H1 (cell line): ENCODE data around the gene CLIC3. TPM values are rescaled to one million over a fixed set of nuclear protein-coding genes. Genes with fewer than 3 reads are reported as not detected.

Experiments
- CTCF ChIA-PET: fragments of 300-600 bp; sonication (Branson Sonifier 250); formaldehyde crosslinking; loops from one replicate; lab custom pipeline; 2021; ENCODE audit not compliant: partially characterized antibody; lab: Charles Lee
- POLR2A ChIA-PET: fragments of 300-600 bp; sonication (Branson Sonifier 250); formaldehyde crosslinking; loops from one replicate; lab custom pipeline; 2021; ENCODE audit warnings: inconsistent platforms; ENCODE audit not compliant: partially characterized antibody; lab: Charles Lee
- DNase-seq, 2 experiments: peaks; one replicate each; pipeline versions ENCODE4 v3.0.0 to v3.0.0-alpha.2; 2010 to 2022; ENCODE audit warnings: low spot score in 2 of 2, low read depth in 1 of 2, mixed read lengths in 1 of 2
- FAIRE-seq: peaks from 2 replicates; lab custom pipeline; 2011; peaks lifted over from hg19 to GRCh38; lab: Jason Lieb, UNC
- H2AFZ ChIP-seq: 2 replicates; pipeline ENCODE4 v1.8.1; 2012; ENCODE audit warnings: low read length, inconsistent platforms
- H2AK5ac ChIP-seq: 2 replicates; pipeline ENCODE4 v1.6.1; 2013; ENCODE audit warnings: low read depth, low read length
- H2BK120ac ChIP-seq: replicated peaks from 2 replicates; pipeline ENCODE3; 2013; ENCODE audit warnings: low read depth, low read length, inconsistent platforms
- H2BK12ac ChIP-seq: 2 replicates; pipeline ENCODE4 v1.6.1; 2013; ENCODE audit warnings: low read depth, low read length
- H2BK15ac ChIP-seq: 2 replicates; pipeline ENCODE4 v1.6.1; 2013; ENCODE audit warnings: low read length
- H2BK20ac ChIP-seq: 2 replicates; pipeline ENCODE4 v1.6.1; 2013; ENCODE audit warnings: low read length
- H2BK5ac ChIP-seq: 2 replicates; pipeline ENCODE4 v1.6.1; 2013; ENCODE audit warnings: low read depth, low read length
- H3K14ac ChIP-seq: 2 replicates; pipeline ENCODE4 v1.6.1; 2013; ENCODE audit warnings: inconsistent platforms; ENCODE audit not compliant: insufficient read length
- H3K18ac ChIP-seq: 2 replicates; pipeline ENCODE4 v1.6.1; 2013; ENCODE audit warnings: low read length; ENCODE audit errors: extremely low read depth
- H3K23ac ChIP-seq: 2 replicates; pipeline ENCODE4 v1.6.1; 2013; ENCODE audit warnings: inconsistent platforms; ENCODE audit not compliant: insufficient read length
- H3K23me2 ChIP-seq: 2 replicates; pipeline ENCODE4 v1.6.1; 2013; ENCODE audit warnings: low read depth, low read length
- H3K27ac ChIP-seq: 2 replicates; pipeline ENCODE4 v1.6.1; 2011; ENCODE audit warnings: low read depth, low read length, inconsistent platforms
- H3K27me3 ChIP-seq, 4 experiments: replicated peaks in 1 of 4; 1 replicate in 1 of 4; 2 replicates in 3 of 4; pipeline versions ENCODE4 v1.6.1 to v1.8.1; 2011 to 2013; ENCODE audit warnings: low read length in 3 of 4, mild to moderate bottlenecking in 3 of 4, inconsistent platforms in 2 of 4, mixed read lengths in 2 of 4, moderate library complexity in 1 of 4; ENCODE audit not compliant: control insufficient read depth in 3 of 4, insufficient read depth in 3 of 4; ENCODE audit errors: extremely low read depth in 1 of 4
- H3K36me3 ChIP-seq, 4 experiments: 2 replicates each; pipeline versions ENCODE4 v1.6.1 to v1.8.1; 2011 to 2013; ENCODE audit warnings: mild to moderate bottlenecking in 4 of 4, low read length in 3 of 4, moderate library complexity in 2 of 4, control low read depth in 1 of 4, inconsistent platforms in 1 of 4; ENCODE audit not compliant: insufficient read depth in 4 of 4, control insufficient read depth in 2 of 4
- H3K4ac ChIP-seq: replicated peaks from 2 replicates; pipeline ENCODE3; 2013; ENCODE audit warnings: low read length, low read depth, mixed read lengths, inconsistent platforms; ENCODE audit not compliant: insufficient read length
- H3K4me1 ChIP-seq, 4 experiments: replicated peaks in 1 of 4; 1 replicate in 1 of 4; 2 replicates in 3 of 4; pipeline versions ENCODE4 v1.6.1 to v1.8.1; 2011 to 2013; ENCODE audit warnings: low read length in 3 of 4, inconsistent platforms in 2 of 4, mixed read lengths in 1 of 4; ENCODE audit not compliant: insufficient read depth in 4 of 4, control insufficient read depth in 3 of 4
- H3K4me2 ChIP-seq, 2 experiments: 2 replicates each; pipeline versions ENCODE4 v1.6.1 to v1.8.1; 2011 to 2013; ENCODE audit warnings: low read depth in 2 of 2, low read length in 2 of 2, control low read depth in 1 of 2, inconsistent platforms in 1 of 2, mild to moderate bottlenecking in 1 of 2; ENCODE audit not compliant: insufficient read depth in 1 of 2
- H3K4me3 ChIP-seq, 4 experiments: fragments of 200-600, 300-600 bp in 1 of 4; sonication (generic), shearing (Covaris generic), sonication (Bioruptor Twin) in 1 of 4; 2 replicates each; pipeline versions ENCODE4 v1.5.1 to v1.8.1; 2011 to 2016; ENCODE audit warnings: low read length in 4 of 4, low read depth in 3 of 4, control low read depth in 2 of 4, inconsistent platforms in 2 of 4, mild to moderate bottlenecking in 2 of 4, mixed read lengths in 1 of 4, moderate library complexity in 1 of 4; ENCODE audit not compliant: insufficient read depth in 2 of 4; ENCODE audit errors: extremely low read depth in 1 of 4
- H3K56ac ChIP-seq: replicated peaks from 2 replicates; pipeline ENCODE3; 2013; ENCODE audit warnings: low read depth, mild to moderate bottlenecking, mixed read lengths, low read length, inconsistent platforms; ENCODE audit not compliant: insufficient read length
- H3K79me1 ChIP-seq: 2 replicates; pipeline ENCODE4 v1.6.1; 2013; ENCODE audit warnings: low read depth, low read length, control low read depth
- H3K79me2 ChIP-seq, 2 experiments: 2 replicates each; pipeline versions ENCODE4 v1.6.1 to v1.8.1; 2012 to 2013; ENCODE audit warnings: low read length in 2 of 2, mild to moderate bottlenecking in 2 of 2, inconsistent platforms in 1 of 2; ENCODE audit not compliant: insufficient read depth in 2 of 2, control insufficient read depth in 1 of 2
- H3K9ac ChIP-seq, 4 experiments: replicated peaks in 1 of 4; 1 replicate in 1 of 4; 2 replicates in 3 of 4; pipeline versions ENCODE4 v1.6.1 to v1.8.1; 2011 to 2013; ENCODE audit warnings: low read depth in 3 of 4, low read length in 3 of 4, control low read depth in 2 of 4, mild to moderate bottlenecking in 2 of 4, moderate library complexity in 2 of 4, inconsistent platforms in 1 of 4; ENCODE audit errors: extremely low read depth in 1 of 4
- H3K9me3 ChIP-seq, 2 experiments: 2 replicates each; pipeline versions ENCODE4 v1.6.1 to v1.8.1; 2012 to 2013; ENCODE audit warnings: mild to moderate bottlenecking in 2 of 2, moderate library complexity in 2 of 2, control low read depth in 1 of 2, inconsistent platforms in 1 of 2, low read depth in 1 of 2, low read length in 1 of 2, mixed read lengths in 1 of 2; ENCODE audit not compliant: insufficient read depth in 2 of 2
- H4K20me1 ChIP-seq, 2 experiments: replicated peaks in 1 of 2; 2 replicates each; pipeline versions ENCODE3 to v1.8.1; 2011 to 2013; ENCODE audit warnings: inconsistent platforms in 2 of 2, low read length in 2 of 2, mild to moderate bottlenecking in 1 of 2; ENCODE audit not compliant: insufficient read depth in 2 of 2, control insufficient read depth in 1 of 2
- H4K5ac ChIP-seq: 2 replicates; pipeline ENCODE4 v1.6.1; 2013; ENCODE audit warnings: low read length, low read depth, mixed read lengths, inconsistent platforms; ENCODE audit not compliant: insufficient read length
- H4K8ac ChIP-seq: 2 replicates; pipeline ENCODE4 v1.8.0; 2013; ENCODE audit warnings: mild to moderate bottlenecking, moderate library complexity, low read length, inconsistent platforms; ENCODE audit not compliant: insufficient read depth; ENCODE audit errors: extremely low read depth
- H4K91ac ChIP-seq: replicated peaks from 2 replicates; pipeline ENCODE3; 2013; ENCODE audit warnings: low read length, mixed read lengths, inconsistent platforms; ENCODE audit not compliant: insufficient read length
- EGR1 ChIP-seq: IDR thresholded peaks from 2 replicates; pipeline ENCODE4 v1.6.1; 2011; ENCODE audit warnings: low read depth, low read length, borderline replicate concordance
- JUND ChIP-seq: IDR thresholded peaks from 2 replicates; pipeline ENCODE4 v1.6.1; 2011; ENCODE audit warnings: mild to moderate bottlenecking, improper control_type of control experiment, low read length
- POLR2A ChIP-seq, 2 experiments: IDR thresholded peaks; 1 replicate in 1 of 2; 2 replicates in 1 of 2; pipeline ENCODE4 v1.6.1; 2011; ENCODE audit warnings: low read depth in 2 of 2, low read length in 2 of 2, mild to moderate bottlenecking in 2 of 2; ENCODE audit errors: control extremely low read depth in 1 of 2
- POLR2AphosphoS5 ChIP-seq: IDR thresholded peaks from 2 replicates; pipeline ENCODE4 v1.6.1; 2011; ENCODE audit warnings: low read depth, low read length
- RAD21 ChIP-seq, 2 experiments: IDR thresholded peaks in 1 of 2; conservative IDR thresholded peaks in 1 of 2; 2 replicates each; pipeline ENCODE4 v1.6.1; 2011; ENCODE audit warnings: low read depth in 2 of 2, low read length in 2 of 2, improper control_type of control experiment in 1 of 2, inconsistent platforms in 1 of 2, mild to moderate bottlenecking in 1 of 2, moderate library complexity in 1 of 2
- RBBP5 ChIP-seq: IDR thresholded peaks from 2 replicates; pipeline ENCODE4 v1.7.1; 2012; ENCODE audit warnings: low read depth, mild to moderate bottlenecking, inconsistent platforms, low read length, moderate library complexity, borderline replicate concordance
- RFX5 ChIP-seq: IDR thresholded peaks from 2 replicates; pipeline ENCODE4 v1.6.1; 2011; ENCODE audit warnings: low read depth, low read length, improper control_type of control experiment, borderline replicate concordance
- SIN3A ChIP-seq, 2 experiments: IDR thresholded peaks in 1 of 2; conservative IDR thresholded peaks in 1 of 2; 2 replicates each; pipeline ENCODE4 v1.6.1; 2011 to 2012; ENCODE audit warnings: low read length in 2 of 2, improper control_type of control experiment in 1 of 2, low read depth in 1 of 2, mild to moderate bottlenecking in 1 of 2
- SRF ChIP-seq: IDR thresholded peaks from 2 replicates; pipeline ENCODE4 v1.6.1; 2011; ENCODE audit warnings: mild to moderate bottlenecking, low read depth, low read length, moderate library complexity
- SUZ12 ChIP-seq: fragments of 200-600 bp; sonication (generic); IDR thresholded peaks from 2 replicates; pipeline ENCODE4 v1.6.1; 2012; ENCODE audit warnings: mild to moderate bottlenecking, inconsistent platforms, low read length, moderate library complexity, mixed read lengths
- TEAD4 ChIP-seq: IDR thresholded peaks from 2 replicates; pipeline ENCODE4 v1.6.1; 2012; ENCODE audit warnings: low read depth, low read length, inconsistent platforms, mixed read lengths
- ZNF274 ChIP-seq: IDR thresholded peaks from 2 replicates; pipeline ENCODE4 v1.7.0; 2012; ENCODE audit warnings: low read length, borderline replicate concordance; ENCODE audit errors: extremely low read depth
- WGBS, 2 experiments: shearing (Covaris generic) in 1 of 2; methylation state at CpG; one replicate each; pipeline versions ENCODE4 v1.1.6 to v1.1.7; 2013 to 2015; ENCODE audit warnings: low lambda C conversion rate in 2 of 2, mixed read lengths in 2 of 2, inconsistent platforms in 1 of 2, low coverage in 1 of 2, missing lambda C conversion rate in 1 of 2; ENCODE audit not compliant: insufficient replicate concordance in 2 of 2, insufficient coverage in 1 of 2, insufficient read length in 1 of 2; ENCODE audit errors: extremely low coverage in 1 of 2, missing lambda C conversion rate in 1 of 2; 5-methylcytosine and 5-hydroxymethylcytosine counted together
- polyA plus RNA-seq, 7 experiments: library from polyadenylated mRNA; depleted of rRNA in 3 of 7; stranded (reverse) in 5 of 7; unstranded in 2 of 7; fragments of >200 nt in 5 of 7; fragments of 200-250 nt in 2 of 7; gene quantifications; 1 replicate in 5 of 7; 2 replicates in 1 of 7; 4 replicates in 1 of 7; pipeline versions ENCODE4 v1.2.1 to v1.2.3, GENCODE V29; 2011 to 2013; ENCODE audit warnings: missing spikeins in 2 of 7, mixed read lengths in 2 of 7
- total RNA-seq: library from RNA; stranded (reverse); fragmentation: NEBNext Ultra II Directional; extraction: Animal tissue kit (Norgen Biotek cat#: 25700); gene quantifications from 2 replicates; pipeline ENCODE4 v1.2.1, GENCODE V29; 2021
- TF ChIP-seq, protein P1 (sequence below): IDR thresholded peaks from 2 replicates; pipeline ENCODE4 v1.6.1; 2012; ENCODE audit warnings: inconsistent platforms

CLIC3 gene
- total and polyA plus RNA-seq, 2 of the 8 experiments (the other 6 are each of a cell fraction or from before 2014, with no cell fraction given) = 0.12 TPM; not detected in 1

DNA sequence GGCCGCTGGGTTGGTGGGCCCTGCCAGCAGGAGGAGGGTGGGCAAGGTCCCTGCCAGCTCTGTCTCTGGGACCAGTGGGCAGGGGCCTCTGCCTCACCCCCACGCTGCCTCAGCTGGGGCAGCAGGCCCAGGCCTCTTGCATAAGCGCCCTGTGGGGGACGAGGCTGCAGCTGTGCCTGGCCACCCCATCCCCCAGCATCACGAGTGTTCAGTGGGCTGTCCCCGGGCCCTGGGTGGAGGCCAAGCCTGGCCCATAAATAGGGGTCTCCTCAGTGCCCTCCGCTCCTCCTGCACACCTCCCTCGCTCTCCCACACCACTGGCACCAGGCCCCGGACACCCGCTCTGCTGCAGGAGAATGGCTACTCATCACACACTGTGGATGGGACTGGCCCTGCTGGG, 19.1 kb downstream of the CLIC3 start, which contains the start of gene PTGDS:
Gene PTGDS, plus strand, starts transcription at position 282 of the 400 bp plus-strand sequence. Its CDS starts 75 bp downstream, at position 357.
- DNase-seq (no peak), FAIRE-seq (no peak)
- H2AK5ac ChIP-seq = peak within 1 kb of the TSS; percentile 39; the same call in 1 of the 2 replicates
- no peak within 1 kb of the TSS for H3K14ac ChIP-seq
- H4K5ac ChIP-seq = no peak within 1 kb of the TSS
- ChIA-PET CTCF (interaction anchor here (0.6 to 5.6 kb wide), 11 partner anchors 9 to 128 kb away, joined by 3 to 45 read pairs (median 18); partner anchors contain the start of genes ABCA2, CLIC3 and PAXX), POLR2A (no interaction called here)
- H2BK20ac ChIP-seq = no peak within 1 kb of the TSS
- H3K18ac ChIP-seq = peak within 1 kb of the TSS; percentile 78
- no peaks in the 10 kb centered on the region for H3K79me1 ChIP-seq
- H3K9ac ChIP-seq = peak within 1 kb of the TSS in 1 of 4 experiments; percentile 34; a peak in 2 of 7 replicates
- H3K27me3 ChIP-seq = peaks cover 0 to 5% (median 2%) of the 10 kb centered on the region in 4 experiments; a peak in 2 of 7 replicates
- H3K23me2 ChIP-seq = peaks cover 8% of the 10 kb centered on the region; the same call in 1 of the 2 replicates
- peak within 1 kb of the TSS; percentile 43 to 73 (median 52) for H3K4me3 ChIP-seq
- H2BK5ac ChIP-seq = no peak within 1 kb of the TSS; the same call in 1 of the 2 replicates
- peaks cover 0 to 12% (median 5%) of the 10 kb centered on the region in 4 experiments; a peak in 5 of 7 replicates for H3K4me1 ChIP-seq
- WGBS, 2 experiments = 87% methylated on average over 9 of the region's 10 CpGs; no CpG with 5 or more reads in 1 of the 2 experiments
- no peak within 1 kb of the TSS for H3K56ac ChIP-seq
- peak within 1 kb of the TSS; percentile 69 to 91 for H3K4me2 ChIP-seq
- H3K9me3 ChIP-seq = no peaks in the 10 kb centered on the region
- no peak within 1 kb of the TSS for H2BK15ac ChIP-seq
- no peak within 1 kb of the TSS for H3K23ac ChIP-seq
- peak within 1 kb of the TSS; percentile 54 for H4K91ac ChIP-seq
- peak within 1 kb of the TSS; percentile 25 for H4K8ac ChIP-seq
- H3K27ac ChIP-seq = no peak within 1 kb of the TSS
- H3K79me2 ChIP-seq = no peaks in the 10 kb centered on the region
- peak within 1 kb of the TSS; percentile 80; the same call in 1 of the 2 replicates for H2BK12ac ChIP-seq
- H4K20me1 ChIP-seq = peaks cover 0 to 2% of the 10 kb centered on the region in 2 experiments
- no peaks in the 10 kb centered on the region for H3K36me3 ChIP-seq
- peak within 1 kb of the TSS; percentile 38 for H3K4ac ChIP-seq
- no peak within 1 kb of the TSS for H2AFZ ChIP-seq
- peak within 1 kb of the TSS; percentile 33 for H2BK120ac ChIP-seq
- TF ChIP-seq ZNF274 (no peak), SRF (no peak), SIN3A (conservative IDR thresholded peaks at IDR 0.05 in 1 of 2, IDR thresholded peaks at IDR 0.05 in 1 of 2; ENCODE audit: low read depth in 1 of 2, low read length in 2 of 2) (no peak), JUND (no peak), EGR1 (no peak), RAD21 (IDR thresholded peaks at IDR 0.05 in 1 of 2, conservative IDR thresholded peaks at IDR 0.05 in 1 of 2; ENCODE audit: low read depth in 2 of 2, low read length in 2 of 2) (no peak), TEAD4 (no peak), RFX5 (no peak), SUZ12 (no peak), POLR2AphosphoS5 (no peak), POLR2A (IDR thresholded peaks at IDR 0.05; ENCODE audit: control extremely low read depth in 1 of 2, low read depth in 2 of 2, low read length in 2 of 2) (no peak), RBBP5 (no peak)
- TF ChIP-seq, protein P1, sequence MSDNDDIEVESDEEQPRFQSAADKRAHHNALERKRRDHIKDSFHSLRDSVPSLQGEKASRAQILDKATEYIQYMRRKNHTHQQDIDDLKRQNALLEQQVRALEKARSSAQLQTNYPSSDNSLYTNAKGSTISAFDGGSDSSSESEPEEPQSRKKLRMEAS = no peak
